Peyer's patch (tissue), 4 donors: ENCODE data around the gene GCDH. TPM values are rescaled to one million over a fixed set of nuclear protein-coding genes. Genes with fewer than 3 reads are reported as not detected.
A peak's percentile ranks its signal among the peaks of the same experiment; 100 is the strongest.

Experiments
- DNase-seq, 3 donors: peaks; one replicate each; pipeline ENCODE4 v3.0.0-alpha.2; 2017 to 2019
- H3K27ac ChIP-seq, 4 donors: fragments of 200-600 bp; sonication (generic); one replicate each; pipeline ENCODE4 v1.5.1; 2016 to 2019
- H3K27me3 ChIP-seq, 2 donors: fragments of 200-600 bp; sonication (generic); one replicate each; pipeline ENCODE4 v1.5.1; 2019
- H3K36me3 ChIP-seq, 3 donors: fragments of 200-600 bp; sonication (generic); one replicate each; pipeline ENCODE4 v1.5.1; 2016 to 2019
- H3K4me1 ChIP-seq, 4 donors: fragments of 200-600 bp; sonication (generic); one replicate each; pipeline ENCODE4 v1.5.1; 2016 to 2019
- H3K4me3 ChIP-seq, 4 donors: fragments of 200-600 bp; sonication (generic); 1 replicate in 3 of 4; 2 replicates in 1 of 4; pipeline ENCODE4 v1.5.1; 2016 to 2019; ENCODE audit warnings: mild to moderate bottlenecking in 1 of 4
- H3K9me3 ChIP-seq, 4 donors: fragments of 200-600 bp; sonication (generic); one replicate each; pipeline ENCODE4 v1.5.1; 2016 to 2019; ENCODE audit warnings: mild to moderate bottlenecking in 1 of 4
- CTCF ChIP-seq, 6 experiments: fragments of 450-650 bp in 4 of 6; fragments of 200-600 bp in 2 of 6; sonication (generic) in 1 of 6; IDR thresholded peaks; one replicate each; pipeline ENCODE4 v1.5.1; 2017 to 2019; ENCODE audit warnings: antibody characterized with exemption in 6 of 6, mild to moderate bottlenecking in 3 of 6, moderate library complexity in 1 of 6
- POLR2A ChIP-seq, 2 donors: fragments of 450-650 bp; IDR thresholded peaks; one replicate each; pipeline ENCODE4 v1.5.1; 2017; ENCODE audit warnings: antibody characterized with exemption in 2 of 2, mild to moderate bottlenecking in 2 of 2, moderate library complexity in 2 of 2
- total RNA-seq, 4 donors: library from RNA; depleted of rRNA; stranded (reverse); fragments of >200 nt; gene quantifications; one replicate each; pipeline ENCODE4 v1.1.0, GENCODE V29; 2016

The GCDH gene
- total RNA-seq, 4 donors from 2014 or later, result 25.2 to 44.4 (median 32.4) TPM

GRCh38 chr19:12921047-12921446 is 30.1 kb downstream of the GCDH start:
- Histone ChIP-seq H3K36me3 (peaks cover 0 to 40% (median 0%) of the 10 kb centered on the region in 3 donors), H3K27ac (no peak overlapping the region), H3K27me3 (no peaks in the 10 kb centered on the region), H3K4me3 (no peak overlapping the region), H3K4me1 (peaks cover 0 to 14% (median 0%) of the 10 kb centered on the region in 4 donors), H3K9me3 (no peaks in the 10 kb centered on the region)
- TF ChIP-seq CTCF (IDR thresholded peaks at IDR 0.05), result no peak
- TF ChIP-seq POLR2A (IDR thresholded peaks at IDR 0.05), result no peak
- no peak for DNase-seq

GRCh38 chr19:12922959-12923358 is 32.0 kb downstream of the GCDH start:
- H3K36me3 ChIP-seq, result peaks cover 0 to 57% (median 0%) of the 10 kb centered on the region in 3 donors
- no peak for DNase-seq
- TF ChIP-seq POLR2A (IDR thresholded peaks at IDR 0.05) (no peak), CTCF (IDR thresholded peaks at IDR 0.05) (no peak)
- H3K4me3 ChIP-seq, result no peak overlapping the region
- H3K9me3 ChIP-seq, result no peaks in the 10 kb centered on the region
- peaks cover 0 to 14% (median 0%) of the 10 kb centered on the region in 4 donors for H3K4me1 ChIP-seq
- H3K27me3 ChIP-seq, result no peaks in the 10 kb centered on the region
- H3K27ac ChIP-seq, result no peak overlapping the region

- Histone ChIP-seq H3K27me3 (no peaks in the 10 kb centered on the region), H3K36me3 (peaks cover 0 to 74% (median 0%) of the 10 kb centered on the region in 3 donors), H3K27ac (no peak overlapping the region), H3K9me3 (no peaks in the 10 kb centered on the region), H3K4me1 (peaks cover 0 to 7% (median 0%) of the 10 kb centered on the region in 4 donors), H3K4me3 (no peak overlapping the region)
- DNase-seq, result no peak
- TF ChIP-seq CTCF (IDR thresholded peaks at IDR 0.05), result no peak
- TF ChIP-seq POLR2A (IDR thresholded peaks at IDR 0.05), result no peak
Observed at GRCh38 chr19:12924621-12925310, 33.8 kb downstream of the GCDH start.

GRCh38 chr19:12930002-12930645 is 39.2 kb downstream of the GCDH start:
- no peak for TF ChIP-seq CTCF (IDR thresholded peaks at IDR 0.05)
- TF ChIP-seq POLR2A (IDR thresholded peaks at IDR 0.05), result no peak
- Histone ChIP-seq H3K4me3 (no peak overlapping the region), H3K36me3 (peaks cover 0 to 53% (median 0%) of the 10 kb centered on the region in 3 donors), H3K27ac (no peak overlapping the region), H3K27me3 (no peaks in the 10 kb centered on the region), H3K9me3 (no peaks in the 10 kb centered on the region), H3K4me1 (peaks cover 4 to 13% (median 7%) of the 10 kb centered on the region in 4 donors)
- no peak for DNase-seq

- H3K36me3 ChIP-seq, result peaks cover 0 to 28% (median 0%) of the 10 kb centered on the region in 3 donors
- H3K4me1 ChIP-seq, result peaks cover 4 to 18% (median 11%) of the 10 kb centered on the region in 4 donors
- H3K27ac ChIP-seq, result peak overlapping the region; percentile 58 to 92 (median 73)
- no peaks in the 10 kb centered on the region for H3K27me3 ChIP-seq
- H3K4me3 ChIP-seq, result peak overlapping the region; percentile 86 to 94 (median 92)
- DNase-seq, result no peak
- no peaks in the 10 kb centered on the region for H3K9me3 ChIP-seq
- TF ChIP-seq POLR2A (IDR thresholded peaks at IDR 0.05) (no peak), CTCF (IDR thresholded peaks at IDR 0.05) (no peak)
Observed at GRCh38 chr19:12932392-12933286, 41.7 kb downstream of the GCDH start.
